Endothelial cell of umbilical vein (primary cell): Measurements from ENCODE around the gene TTLL4. TPM values are rescaled to one million over a fixed set of nuclear protein-coding genes. Genes with fewer than 3 reads are reported as not detected.

Experiments
- BruUV-seq: library from RNA; stranded (reverse); fragments of 400-500 nt; replicated peaks from 2 replicates; lab custom pipeline; 2021; lab: Mats Ljungman, UMichigan
- CTCF ChIA-PET: fragments of 300-600, 350-600 bp; sonication (Branson Sonifier 250); formaldehyde crosslinking; loops from one replicate; lab custom pipeline; 2021; ENCODE audit warnings: antibody characterized with exemption, inconsistent platforms; lab: Charles Lee
- POLR2A ChIA-PET: fragments of 300-600, 350-600 bp; sonication (Branson Sonifier 250); formaldehyde crosslinking; loops from one replicate; lab custom pipeline; 2021; ENCODE audit warnings: antibody characterized with exemption, inconsistent platforms; lab: Charles Lee
- DNase-seq: peaks from one replicate; pipeline ENCODE4 v3.0.0-alpha.2; 2011; ENCODE audit warnings: low read depth, low spot score
- FAIRE-seq: peaks from 2 replicates; lab custom pipeline; 2011; peaks lifted over from hg19 to GRCh38; lab: Jason Lieb, UNC
- H2AFZ ChIP-seq: 2 replicates; pipeline ENCODE4 v1.6.0; 2012; ENCODE audit warnings: low read depth, low read length, control low read depth, inconsistent platforms
- H3K27ac ChIP-seq: 2 replicates; pipeline ENCODE4 v1.5.1; 2011; ENCODE audit warnings: low read depth, mild to moderate bottlenecking, control low read depth, low read length, moderate library complexity; ENCODE audit not compliant: insufficient read depth
- H3K27me3 ChIP-seq, 2 experiments: 2 replicates each; pipeline versions ENCODE4 v1.6.0 to v1.6.1; 2011; ENCODE audit warnings: low read length in 2 of 2, mixed read lengths in 1 of 2; ENCODE audit not compliant: control insufficient read depth in 2 of 2, insufficient read depth in 2 of 2
- H3K36me3 ChIP-seq, 2 experiments: 2 replicates in 1 of 2; 3 replicates in 1 of 2; pipeline ENCODE4 v1.5.1; 2011; ENCODE audit warnings: low read length in 2 of 2, mild to moderate bottlenecking in 1 of 2, moderate library complexity in 1 of 2; ENCODE audit not compliant: control insufficient read depth in 2 of 2, insufficient read depth in 2 of 2; ENCODE audit errors: extremely low read depth in 1 of 2
- H3K4me1 ChIP-seq: 3 replicates; pipeline ENCODE4 v1.5.1; 2011; ENCODE audit warnings: mild to moderate bottlenecking, low read length; ENCODE audit not compliant: control insufficient read depth, insufficient read depth; ENCODE audit errors: extremely low read depth
- H3K4me2 ChIP-seq: 2 replicates; pipeline ENCODE4 v1.6.1; 2011; ENCODE audit warnings: low read length, control low read depth, mixed read lengths; ENCODE audit not compliant: insufficient read depth
- H3K4me3 ChIP-seq, 3 experiments: fragments of 200-600 bp in 1 of 3; sonication (generic), shearing (Covaris generic) in 1 of 3; replicated peaks in 1 of 3; 2 replicates each; pipeline ENCODE4 v1.5.1; 2011 to 2016; ENCODE audit warnings: control low read depth in 3 of 3, low read length in 3 of 3, mild to moderate bottlenecking in 2 of 3, inconsistent platforms in 1 of 3, low read depth in 1 of 3, moderate library complexity in 1 of 3; ENCODE audit not compliant: insufficient read depth in 1 of 3
- H3K79me2 ChIP-seq: 2 replicates; pipeline ENCODE4 v1.6.0; 2012; ENCODE audit warnings: low read length, inconsistent platforms; ENCODE audit not compliant: control insufficient read depth, insufficient read depth
- H3K9ac ChIP-seq: replicated peaks from 2 replicates; pipeline ENCODE3; 2011; ENCODE audit warnings: low read length, control low read depth; ENCODE audit not compliant: insufficient read depth; ENCODE audit errors: extremely low read depth
- H3K9me1 ChIP-seq: replicated peaks from 3 replicates; pipeline ENCODE4 v1.6.0; 2011; ENCODE audit warnings: mild to moderate bottlenecking, low read length; ENCODE audit not compliant: control insufficient read depth, insufficient read depth; ENCODE audit errors: extremely low read depth
- H3K9me3 ChIP-seq: replicated peaks from 2 replicates; pipeline ENCODE4 v1.5.1; 2012; ENCODE audit warnings: low read length, inconsistent platforms; ENCODE audit not compliant: control insufficient read depth, insufficient read depth
- H4K20me1 ChIP-seq: replicated peaks from 2 replicates; pipeline ENCODE3; 2011; ENCODE audit warnings: mild to moderate bottlenecking, low read length; ENCODE audit not compliant: control insufficient read depth, insufficient read depth; ENCODE audit errors: extremely low read depth
- CTCF ChIP-seq, 2 donors: IDR thresholded peaks; 1 replicate in 1 of 2; 2 replicates in 1 of 2; pipeline ENCODE4 v1.5.1; 2011; ENCODE audit warnings: low read length in 2 of 2, mild to moderate bottlenecking in 2 of 2, moderate library complexity in 2 of 2, control low read depth in 1 of 2, inconsistent platforms in 1 of 2, low read depth in 1 of 2; ENCODE audit not compliant: insufficient read depth in 1 of 2; ENCODE audit errors: extremely low read depth in 1 of 2
- EZH2 ChIP-seq: IDR thresholded peaks from 2 replicates; pipeline ENCODE4 v1.6.1; 2012; ENCODE audit warnings: borderline replicate concordance, low read depth, mild to moderate bottlenecking, moderate library complexity, low read length, inconsistent platforms; ENCODE audit not compliant: severe bottlenecking
- FOS ChIP-seq: IDR thresholded peaks from 2 replicates; pipeline ENCODE4 v1.6.1; 2011; ENCODE audit warnings: mild to moderate bottlenecking, low read length, moderate library complexity, borderline replicate concordance; ENCODE audit not compliant: insufficient read depth
- GATA2 ChIP-seq: IDR thresholded peaks from 2 replicates; pipeline ENCODE4 v1.7.0; 2011; ENCODE audit warnings: low read depth, mild to moderate bottlenecking, moderate library complexity, mixed read lengths, low read length; ENCODE audit not compliant: insufficient read length, insufficient read depth
- JUN ChIP-seq: IDR thresholded peaks from 2 replicates; pipeline ENCODE4 v1.6.1; 2011; ENCODE audit warnings: borderline replicate concordance, low read depth; ENCODE audit not compliant: insufficient read length, insufficient read depth
- MAX ChIP-seq: IDR thresholded peaks from 2 replicates; pipeline ENCODE4 v1.6.1; 2011; ENCODE audit not compliant: insufficient read depth, insufficient read length
- MYC ChIP-seq: IDR thresholded peaks from one replicate; pipeline ENCODE4 v1.6.1; 2011; ENCODE audit warnings: mild to moderate bottlenecking, low read depth, low read length
- POLR2A ChIP-seq: IDR thresholded peaks from 2 replicates; pipeline ENCODE4 v1.6.1; 2012; ENCODE audit warnings: low read depth, mild to moderate bottlenecking, control low read depth, low read length
- POLR2AphosphoS5 ChIP-seq: IDR thresholded peaks from 2 replicates; pipeline ENCODE4 v1.6.1; 2012; ENCODE audit warnings: low read depth, mild to moderate bottlenecking, control low read depth, low read length, moderate library complexity; ENCODE audit not compliant: insufficient read depth
- dilution Hi-C: fragments of 300-500 bp; cut with MboI; formaldehyde crosslinking; loops from one replicate; pipeline ENCODE4 v1.15.0; 2019; ENCODE audit warnings: low sequenced_read_pairs; ENCODE audit not compliant: extremely low pct_ligation_motif_present
- intact Hi-C: fragments of 100-400 bp; cut with micrococcal nuclease; formaldehyde crosslinking; loops from one replicate; pipeline ENCODE4 v1.10.0; 2022
- polyA plus RNA-seq, 4 experiments: library from polyadenylated mRNA; depleted of rRNA in 3 of 4; stranded (reverse) in 3 of 4; unstranded in 1 of 4; fragments of >200 nt; gene quantifications; 2 replicates each; pipeline versions ENCODE4 v1.2.1 to v1.2.3, GENCODE V29; 2011 to 2012; ENCODE audit warnings: missing spikeins in 1 of 4
- total RNA-seq: library from RNA; stranded (reverse); gene quantifications from 2 replicates; pipeline ENCODE4 v1.2.3, GENCODE V29; 2021

Gene TTLL4
- total and polyA plus RNA-seq, 2 donors (not counting 3 experiments of a cell fraction or from before 2014, with no cell fraction given): 26.7 to 45.0 TPM

- dilution Hi-C loops (no loop called here), intact Hi-C loops (no loop called here)
- FAIRE-seq: no peak
- no peak overlapping the region for H3K4me2 ChIP-seq
- H3K27me3 ChIP-seq: no peaks in the 10 kb centered on the region
- peaks cover 17 to 25% of the 10 kb centered on the region in 2 experiments for H3K36me3 ChIP-seq
- H3K9me1 ChIP-seq: no peaks in the 10 kb centered on the region
- no peak overlapping the region for H3K4me3 ChIP-seq
- H3K4me1 ChIP-seq: no peaks in the 10 kb centered on the region
- no TSS peak for BruUV-seq
- no peaks in the 10 kb centered on the region for H3K9me3 ChIP-seq
- TF ChIP-seq POLR2AphosphoS5 (no peak), MAX (no peak), FOS (no peak)
- CTCF ChIA-PET: interaction anchor here (9.8 kb wide), 1 partner anchor 93 kb away, joined by 81 read pairs; no protein-coding TSS in a partner anchor
- POLR2A ChIA-PET: no interaction called here
- H3K79me2 ChIP-seq: no peaks in the 10 kb centered on the region
- no peak overlapping the region for H3K9ac ChIP-seq
- H3K27ac ChIP-seq: no peak overlapping the region
- H2AFZ ChIP-seq: no peak overlapping the region
- no peaks in the 10 kb centered on the region for H4K20me1 ChIP-seq
- DNase-seq: no peak
Measured at GRCh38 chr2:218754781-218755180, 44.1 kb downstream of the TTLL4 start.

GRCh38 chr2:218755198-218755566 is 44.5 kb downstream of the TTLL4 start:
- ChIA-PET CTCF (interaction anchor here (9.8 kb wide), 1 partner anchor 93 kb away, joined by 81 read pairs; no protein-coding TSS in a partner anchor), POLR2A (no interaction called here)
- dilution Hi-C loops: no loop called here
- FAIRE-seq (no peak), DNase-seq (no peak)
- Histone ChIP-seq H3K9ac (no peak overlapping the region), H3K4me2 (no peak overlapping the region), H3K4me3 (no peak overlapping the region), H3K9me1 (no peaks in the 10 kb centered on the region), H3K36me3 (peaks cover 17 to 22% of the 10 kb centered on the region in 2 experiments), H3K27me3 (no peaks in the 10 kb centered on the region), H3K27ac (no peak overlapping the region), H3K79me2 (no peaks in the 10 kb centered on the region), H3K4me1 (no peaks in the 10 kb centered on the region), H2AFZ (no peak overlapping the region), H3K9me3 (no peaks in the 10 kb centered on the region), H4K20me1 (no peaks in the 10 kb centered on the region)
- no peak for TF ChIP-seq MAX
- TF ChIP-seq CTCF (IDR thresholded peaks at IDR 0.05; ENCODE audit: extremely low read depth in 1 of 2, insufficient read depth in 1 of 2, low read depth in 1 of 2, low read length in 2 of 2): no peak
- no peak for TF ChIP-seq JUN
- no peak for TF ChIP-seq GATA2
- no peak for TF ChIP-seq POLR2AphosphoS5
- no peak for TF ChIP-seq EZH2
- TF ChIP-seq FOS: no peak
- TF ChIP-seq POLR2A: no peak
- no peak for TF ChIP-seq MYC
- BruUV-seq: no TSS peak
- intact Hi-C loops: no loop called here
